SK-N-SH (cell line): ENCODE results near the gene RAB27B. TPM values are rescaled to one million over a fixed set of nuclear protein-coding genes. Genes with fewer than 3 reads are reported as not detected.
A peak's percentile ranks its signal among the peaks of the same experiment; 100 is the strongest.

Experiments
- CTCF ChIA-PET: fragments of 300-600, 350-600 bp; formaldehyde crosslinking; extraction: SDS; loops from one replicate; lab custom pipeline; 2021; lab: Yijun Ruan, JAX
- POLR2A ChIA-PET: fragments of 350-600 bp; sonication (Branson Sonifier 250); formaldehyde crosslinking; extraction: SDS; loops from one replicate; lab custom pipeline; 2020; ENCODE audit warnings: antibody characterized with exemption, inconsistent platforms; lab: Yijun Ruan, JAX
- DNase-seq: peaks from one replicate; pipeline ENCODE4 v3.0.0; 2012
- H2AFZ ChIP-seq: fragments of 200-600 bp; sonication (generic); 2 replicates; pipeline ENCODE4 v1.8.1; 2016; ENCODE audit warnings: antibody characterized with exemption, mild to moderate bottlenecking, low read depth
- H3F3A ChIP-seq: fragments of 200-600 bp; sonication (generic); replicated peaks from 2 replicates; pipeline ENCODE3; 2016; ENCODE audit warnings: antibody characterized with exemption, mild to moderate bottlenecking; ENCODE audit not compliant: insufficient read depth
- H3K27ac ChIP-seq, 2 experiments: fragments of 200-500 bp in 1 of 2; fragments of 200-600 bp in 1 of 2; sonication (Bioruptor generic) in 1 of 2; sonication (generic), shearing (Covaris generic) in 1 of 2; 2 replicates each; pipeline versions ENCODE4 v1.5.1 to v1.6.1; 2014 to 2016; ENCODE audit warnings: low read depth in 2 of 2, inconsistent platforms in 1 of 2, low read length in 1 of 2, mild to moderate bottlenecking in 1 of 2, mixed read lengths in 1 of 2
- H3K27me3 ChIP-seq: fragments of 200-600 bp; sonication (generic), shearing (Covaris generic); 2 replicates; pipeline ENCODE4 v1.6.1; 2016; ENCODE audit warnings: mixed run types; ENCODE audit not compliant: insufficient read depth
- H3K36me3 ChIP-seq, 2 experiments: fragments of 200-500 bp in 1 of 2; fragments of 200-600 bp in 1 of 2; sonication (Bioruptor generic) in 1 of 2; sonication (generic) in 1 of 2; replicated peaks in 1 of 2; 2 replicates each; pipeline versions ENCODE3 to v1.5.1; 2014 to 2016; ENCODE audit warnings: low read length in 1 of 2, mild to moderate bottlenecking in 1 of 2; ENCODE audit not compliant: insufficient read depth in 2 of 2, control insufficient read depth in 1 of 2
- H3K4me1 ChIP-seq, 2 experiments: fragments of 200-500 bp in 1 of 2; fragments of 200-600 bp in 1 of 2; sonication (Bioruptor generic) in 1 of 2; sonication (generic), shearing (Covaris generic) in 1 of 2; 2 replicates each; pipeline versions ENCODE4 v1.5.1 to v1.6.1; 2014 to 2016; ENCODE audit warnings: low read depth in 1 of 2, low read length in 1 of 2, mixed run types in 1 of 2; ENCODE audit not compliant: insufficient read depth in 2 of 2, control insufficient read depth in 1 of 2
- H3K4me2 ChIP-seq: fragments of 200-600 bp; sonication (generic), shearing (Covaris generic); 2 replicates; pipeline ENCODE4 v1.6.1; 2017; ENCODE audit warnings: mixed run types
- H3K4me3 ChIP-seq, 2 experiments: fragments of 200-500 bp in 1 of 2; fragments of 200-600 bp in 1 of 2; sonication (Bioruptor generic) in 1 of 2; sonication (generic), shearing (Covaris generic) in 1 of 2; 2 replicates each; pipeline versions ENCODE4 v1.5.1 to v1.8.1; 2014 to 2016; ENCODE audit warnings: low read depth in 2 of 2, inconsistent platforms in 1 of 2, low read length in 1 of 2, mild to moderate bottlenecking in 1 of 2, mixed read lengths in 1 of 2, moderate library complexity in 1 of 2
- H3K79me2 ChIP-seq: fragments of 200-600 bp; sonication (generic); 2 replicates; pipeline ENCODE4 v1.8.1; 2017; ENCODE audit warnings: mild to moderate bottlenecking; ENCODE audit not compliant: insufficient read depth
- H3K9ac ChIP-seq: fragments of 200-600 bp; sonication (generic); 2 replicates; pipeline ENCODE4 v1.6.1; 2017; ENCODE audit warnings: mixed run types
- H3K9me2 ChIP-seq: fragments of 200-600 bp; sonication (generic); 2 replicates; pipeline ENCODE4 v1.6.1; 2017; ENCODE audit warnings: mixed run types
- H3K9me3 ChIP-seq: fragments of 200-600 bp; sonication (generic); 2 replicates; pipeline ENCODE4 v1.6.1; 2017; ENCODE audit warnings: mixed run types, mild to moderate bottlenecking, moderate library complexity
- H4K20me1 ChIP-seq: fragments of 200-600 bp; sonication (generic); 2 replicates; pipeline ENCODE4 v1.6.1; 2017; ENCODE audit warnings: mild to moderate bottlenecking, mixed run types; ENCODE audit not compliant: insufficient read depth
- ELF1 ChIP-seq: IDR thresholded peaks from 2 replicates; pipeline ENCODE4 v1.4.0; 2012
- EZH2phosphoT487 ChIP-seq: fragments of 200-600 bp; sonication (generic); IDR thresholded peaks from 2 replicates; pipeline ENCODE4 v1.6.1; 2017; ENCODE audit warnings: low read depth, mixed run types, mild to moderate bottlenecking, antibody characterized with exemption, moderate library complexity, borderline replicate concordance
- FOXJ3 ChIP-seq: sonication (generic); formaldehyde crosslinking; IDR thresholded peaks from 2 replicates; pipeline ENCODE4 v1.5.1; 2020; ENCODE audit warnings: mild to moderate bottlenecking, missing genetic modification reagents
- FOXM1 ChIP-seq: IDR thresholded peaks from 2 replicates; pipeline ENCODE4 v1.4.0; 2012; ENCODE audit warnings: low read depth, mild to moderate bottlenecking
- GATA2 ChIP-seq: sonication (generic); formaldehyde crosslinking; IDR thresholded peaks from 2 replicates; pipeline ENCODE4 v1.5.0; 2020; ENCODE audit warnings: mild to moderate bottlenecking, missing genetic modification reagents
- JUND ChIP-seq: IDR thresholded peaks from 2 replicates; pipeline ENCODE4 v1.4.0; 2012
- MEF2A ChIP-seq: IDR thresholded peaks from 2 replicates; pipeline ENCODE4 v1.4.0; 2012; ENCODE audit warnings: low read depth, borderline replicate concordance
- MXI1 ChIP-seq: IDR thresholded peaks from 2 replicates; pipeline ENCODE4 v1.6.1; 2012; ENCODE audit warnings: mild to moderate bottlenecking, low read depth, low read length, improper control_type of control experiment
- RAD21 ChIP-seq: IDR thresholded peaks from 2 replicates; pipeline ENCODE4 v1.6.1; 2012; ENCODE audit warnings: mild to moderate bottlenecking, low read length
- WGBS: methylation state at CpG from one replicate; pipeline ENCODE4 v1.1.6; 2017; ENCODE audit warnings: low lambda C conversion rate; 5-methylcytosine and 5-hydroxymethylcytosine counted together
- polyA plus RNA-seq, 3 experiments: library from polyadenylated mRNA; depleted of rRNA; stranded (reverse); fragments of >200 nt; gene quantifications; 2 replicates each; pipeline ENCODE4 v1.2.3, GENCODE V29; 2012
- TF ChIP-seq, protein P1 (sequence below): IDR thresholded peaks from 2 replicates; pipeline ENCODE4 v1.6.1; 2012; ENCODE audit warnings: mild to moderate bottlenecking, low read depth, low read length, moderate library complexity

RAB27B gene
- polyA plus RNA-seq, 1 of the 3 experiments (the other 2 are of a cell fraction) = 0.56 TPM

DNA sequence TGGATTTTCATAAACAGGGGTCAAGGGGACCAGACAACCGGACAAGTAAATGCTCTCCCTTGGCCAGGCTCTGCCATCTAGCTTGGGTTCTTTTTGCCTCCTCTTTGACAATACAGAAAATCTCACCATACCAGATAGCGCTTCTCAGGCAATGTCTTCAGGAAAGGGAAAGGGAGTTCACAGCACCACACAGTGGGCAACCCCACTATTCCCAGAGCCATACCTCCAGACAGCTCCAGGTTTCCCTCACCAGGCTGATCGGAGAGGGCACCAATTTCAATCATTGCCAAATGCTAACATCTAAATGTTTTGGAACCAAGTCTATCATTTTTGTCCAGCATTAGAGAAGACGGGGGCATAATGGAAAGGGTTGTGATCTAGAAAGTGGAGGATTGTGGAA, 102.9 kb downstream of the RAB27B start:
- Histone ChIP-seq H3K4me3 (no peak overlapping the region), H2AFZ (no peak overlapping the region), H3F3A (no peaks in the 10 kb centered on the region), H3K4me1 (0 out of 4 replicates have a peak, but pooled peaks cover 0 to 4% of the 10 kb centered on the region in 2 experiments), H3K79me2 (no peaks in the 10 kb centered on the region), H3K27ac (no peak overlapping the region), H3K9me2 (no peaks in the 10 kb centered on the region), H4K20me1 (no peaks in the 10 kb centered on the region), H3K27me3 (no peaks in the 10 kb centered on the region), H3K4me2 (no peak overlapping the region), H3K9ac (no peak overlapping the region), H3K36me3 (no peaks in the 10 kb centered on the region), H3K9me3 (no peaks in the 10 kb centered on the region)
- 94% methylated on average over 4 of the region's 4 CpGs for WGBS
- CTCF ChIA-PET = no interaction called here
- POLR2A ChIA-PET = no interaction called here
- TF ChIP-seq RAD21 = peak; percentile 20; the same call in 1 of the 2 replicates
- no peak for TF ChIP-seq MEF2A
- no peak for DNase-seq

DNA sequence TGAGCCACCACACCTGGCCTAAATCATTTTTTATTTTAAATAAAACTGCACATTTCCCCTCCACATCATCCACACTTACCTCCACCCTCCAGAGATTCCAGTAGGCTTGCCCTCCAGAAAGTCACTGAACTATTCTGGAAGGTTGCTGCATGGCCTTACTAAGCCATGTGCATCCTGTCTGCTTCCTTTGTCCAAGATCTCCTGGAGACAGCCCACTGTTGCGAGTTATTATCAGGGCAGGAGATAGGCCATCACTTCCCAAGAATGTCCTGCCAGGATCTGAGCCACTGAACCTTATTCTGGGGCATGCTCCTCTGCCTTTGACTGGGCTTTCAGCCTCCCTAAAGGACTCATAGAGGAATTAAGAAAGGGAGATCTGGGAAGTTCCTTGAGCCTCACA, 104.2 kb downstream of the RAB27B start:
- H3K9me3 ChIP-seq = no peaks in the 10 kb centered on the region
- H3K9me2 ChIP-seq = no peaks in the 10 kb centered on the region
- no peak overlapping the region for H3K4me2 ChIP-seq
- H3F3A ChIP-seq = no peaks in the 10 kb centered on the region
- H4K20me1 ChIP-seq = no peaks in the 10 kb centered on the region
- TF ChIP-seq FOXJ3 (no peak), GATA2 (CRISPR knock-in tag) (no peak), JUND (no peak), EZH2phosphoT487 (no peak), ELF1 (no peak), MXI1 (no peak), FOXM1 (no peak)
- TF ChIP-seq, protein P1, sequence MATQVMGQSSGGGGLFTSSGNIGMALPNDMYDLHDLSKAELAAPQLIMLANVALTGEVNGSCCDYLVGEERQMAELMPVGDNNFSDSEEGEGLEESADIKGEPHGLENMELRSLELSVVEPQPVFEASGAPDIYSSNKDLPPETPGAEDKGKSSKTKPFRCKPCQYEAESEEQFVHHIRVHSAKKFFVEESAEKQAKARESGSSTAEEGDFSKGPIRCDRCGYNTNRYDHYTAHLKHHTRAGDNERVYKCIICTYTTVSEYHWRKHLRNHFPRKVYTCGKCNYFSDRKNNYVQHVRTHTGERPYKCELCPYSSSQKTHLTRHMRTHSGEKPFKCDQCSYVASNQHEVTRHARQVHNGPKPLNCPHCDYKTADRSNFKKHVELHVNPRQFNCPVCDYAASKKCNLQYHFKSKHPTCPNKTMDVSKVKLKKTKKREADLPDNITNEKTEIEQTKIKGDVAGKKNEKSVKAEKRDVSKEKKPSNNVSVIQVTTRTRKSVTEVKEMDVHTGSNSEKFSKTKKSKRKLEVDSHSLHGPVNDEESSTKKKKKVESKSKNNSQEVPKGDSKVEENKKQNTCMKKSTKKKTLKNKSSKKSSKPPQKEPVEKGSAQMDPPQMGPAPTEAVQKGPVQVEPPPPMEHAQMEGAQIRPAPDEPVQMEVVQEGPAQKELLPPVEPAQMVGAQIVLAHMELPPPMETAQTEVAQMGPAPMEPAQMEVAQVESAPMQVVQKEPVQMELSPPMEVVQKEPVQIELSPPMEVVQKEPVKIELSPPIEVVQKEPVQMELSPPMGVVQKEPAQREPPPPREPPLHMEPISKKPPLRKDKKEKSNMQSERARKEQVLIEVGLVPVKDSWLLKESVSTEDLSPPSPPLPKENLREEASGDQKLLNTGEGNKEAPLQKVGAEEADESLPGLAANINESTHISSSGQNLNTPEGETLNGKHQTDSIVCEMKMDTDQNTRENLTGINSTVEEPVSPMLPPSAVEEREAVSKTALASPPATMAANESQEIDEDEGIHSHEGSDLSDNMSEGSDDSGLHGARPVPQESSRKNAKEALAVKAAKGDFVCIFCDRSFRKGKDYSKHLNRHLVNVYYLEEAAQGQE = no peak
- H3K36me3 ChIP-seq = no peaks in the 10 kb centered on the region
- no peak for DNase-seq
- H3K27me3 ChIP-seq = no peaks in the 10 kb centered on the region
- CTCF ChIA-PET = interaction anchor here (0.9 kb wide), 1 partner anchor 214 kb away, joined by 3 read pairs; no protein-coding TSS in a partner anchor
- 92% methylated on average over 1 of the region's 1 CpG for WGBS
- no peak overlapping the region for H3K27ac ChIP-seq
- H3K79me2 ChIP-seq = no peaks in the 10 kb centered on the region
- POLR2A ChIA-PET = no interaction called here
- peaks cover 0 to 4% of the 10 kb centered on the region in 2 experiments; a peak in 1 of 4 replicates for H3K4me1 ChIP-seq
- H2AFZ ChIP-seq = no peak overlapping the region
- no peak overlapping the region for H3K9ac ChIP-seq
- H3K4me3 ChIP-seq = no peak overlapping the region
